HUDEP-2 (cell line): ENCODE data around the gene RPS3.
A peak's percentile ranks its signal among the peaks of the same experiment; 100 is the strongest.
"Not testable (repeated sequence)": the region's sequence is repeated elsewhere in the genome, so short reads cannot be mapped to it uniquely, and the experiment has no call there.

ENCODE experiments used
- DNase-seq, 76 experiments: peaks; one replicate each; lab custom pipeline; 2025; ENCODE audit not compliant: unreplicated experiment in 76 of 76; lab: John Stamatoyannopoulos, UW

Gene RPS3

DNA sequence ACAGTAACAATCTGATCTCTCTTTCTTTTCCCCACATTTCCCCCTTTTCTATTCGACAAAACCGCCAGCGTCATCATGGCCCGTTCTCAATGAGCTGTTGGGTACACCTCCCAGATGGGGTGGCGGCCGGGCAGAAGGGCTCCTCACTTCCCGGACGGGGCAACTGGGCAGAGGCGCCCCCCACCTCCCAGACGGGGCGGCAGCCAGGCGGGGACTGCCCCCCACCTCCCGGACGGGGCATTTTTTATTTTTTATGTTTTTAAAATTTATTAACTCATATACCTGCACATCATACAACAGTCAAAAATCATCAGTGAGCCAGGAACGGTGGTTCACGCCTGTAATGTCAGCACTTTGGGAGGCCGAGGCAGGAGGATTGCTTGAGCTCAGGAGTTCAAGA, 20.5 kb upstream of the RPS3 start:
- not testable (repeated sequence) for DNase-seq

DNA sequence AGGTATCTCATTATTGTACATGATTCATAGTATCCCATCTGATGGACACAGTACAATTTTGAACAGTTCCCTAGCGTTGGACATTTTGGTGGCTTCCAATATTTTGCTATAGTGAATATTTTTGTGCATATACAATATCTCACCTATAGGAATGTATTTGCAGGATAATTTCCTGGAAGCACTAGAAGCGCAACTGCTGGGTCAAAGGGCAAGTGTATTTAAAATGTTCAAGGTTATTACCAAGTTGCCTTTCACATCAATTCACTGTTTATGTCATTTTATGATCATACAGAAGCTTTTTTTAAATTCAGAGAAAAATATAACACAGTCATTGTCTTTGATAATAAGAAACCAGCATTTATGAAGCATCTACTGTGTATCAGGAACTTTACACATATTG, 19.1 kb upstream of the RPS3 start:
- no peak for DNase-seq

DNA sequence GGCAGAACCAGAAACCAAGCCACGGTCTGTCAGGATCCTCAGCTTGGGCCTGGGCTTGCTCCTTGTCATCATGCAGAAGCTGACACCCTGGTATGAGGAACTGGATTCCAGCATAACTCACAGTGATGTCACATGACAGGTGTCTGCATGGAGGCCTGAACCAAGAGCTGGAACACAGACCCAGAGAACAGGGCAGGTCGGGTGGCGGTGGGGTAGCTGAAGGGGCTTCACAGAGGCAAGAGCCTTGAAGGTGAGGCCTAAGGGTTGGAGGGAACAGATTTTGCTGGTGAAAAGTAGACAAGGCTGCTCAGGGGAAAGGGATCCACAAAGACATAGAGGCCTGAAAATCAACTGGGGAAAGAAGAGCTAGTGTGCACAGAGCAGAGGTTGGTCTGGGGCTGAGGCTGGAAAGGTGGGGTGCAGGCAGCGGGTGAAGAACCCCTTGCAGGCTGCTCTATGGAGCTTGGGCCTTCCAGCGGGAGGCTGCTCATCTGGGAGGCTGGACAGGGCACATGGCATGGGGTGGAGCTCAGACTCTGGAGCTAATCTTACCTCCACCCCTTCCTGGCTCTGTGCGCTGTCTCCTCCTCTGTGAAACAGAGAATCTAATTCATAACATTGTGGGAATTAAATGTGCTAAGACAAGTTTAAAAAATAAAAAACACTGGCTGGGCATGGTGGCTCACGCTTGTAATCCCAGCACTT, 18.4 kb upstream of the RPS3 start:
- DNase-seq = peak in 4 of 76 experiments; percentile 4 to 39 (median 9)

DNA sequence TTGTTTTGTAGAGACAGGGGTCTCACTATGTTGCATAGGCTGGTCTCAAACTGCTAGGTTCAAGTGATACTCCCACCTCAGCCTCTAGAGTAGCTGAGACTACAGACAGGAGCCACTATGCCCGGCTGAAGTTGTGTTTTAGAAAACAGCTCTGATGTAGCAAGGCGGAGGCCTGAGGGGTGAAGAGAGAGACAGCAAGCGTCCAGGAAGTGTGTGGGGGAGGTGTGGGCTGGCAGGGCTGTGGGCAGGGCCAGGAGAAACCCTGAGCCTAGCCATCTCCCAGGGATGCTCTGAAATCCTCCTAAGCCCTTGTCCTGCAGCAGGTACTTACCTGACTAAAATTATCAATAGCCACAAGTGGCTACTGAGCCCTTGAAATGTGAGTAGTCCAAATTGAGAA, 16.1 kb upstream of the RPS3 start:
- peak in 4 of 76 experiments; percentile 2 to 22 (median 13) for DNase-seq

DNA sequence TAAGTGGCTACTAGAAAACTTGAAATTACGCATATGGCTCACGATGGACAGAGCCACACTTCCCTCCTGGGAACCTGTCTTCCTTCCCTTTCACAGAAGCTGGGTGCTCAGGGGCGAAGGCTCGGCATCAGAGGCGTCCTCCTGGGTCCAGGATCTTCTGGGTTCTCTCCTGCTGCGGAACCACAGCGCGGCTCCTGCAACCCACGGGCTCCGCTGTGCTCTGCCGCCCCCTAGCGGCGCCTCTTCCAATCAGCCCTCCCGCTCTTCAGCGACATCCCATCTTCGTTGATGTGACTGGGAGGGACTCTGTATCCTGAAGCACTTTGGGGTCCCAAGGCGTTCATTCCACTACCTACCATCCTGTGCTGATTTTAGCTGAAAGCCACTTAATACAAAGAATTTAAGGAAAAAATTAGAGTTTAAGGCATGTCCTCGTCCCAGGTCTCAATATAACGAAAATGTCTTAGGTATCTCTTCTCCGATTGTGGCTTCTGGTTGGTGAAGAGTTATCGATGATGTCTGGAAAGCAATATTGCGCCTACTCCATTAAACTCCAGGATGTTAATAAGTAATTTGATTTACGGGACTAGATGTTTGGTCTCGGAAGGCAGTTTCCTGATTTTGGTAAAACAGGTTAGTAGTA, 14.8 kb upstream of the RPS3 start:
- peak in 60 of 76 experiments; percentile 12 to 77 (median 51) for DNase-seq

DNA sequence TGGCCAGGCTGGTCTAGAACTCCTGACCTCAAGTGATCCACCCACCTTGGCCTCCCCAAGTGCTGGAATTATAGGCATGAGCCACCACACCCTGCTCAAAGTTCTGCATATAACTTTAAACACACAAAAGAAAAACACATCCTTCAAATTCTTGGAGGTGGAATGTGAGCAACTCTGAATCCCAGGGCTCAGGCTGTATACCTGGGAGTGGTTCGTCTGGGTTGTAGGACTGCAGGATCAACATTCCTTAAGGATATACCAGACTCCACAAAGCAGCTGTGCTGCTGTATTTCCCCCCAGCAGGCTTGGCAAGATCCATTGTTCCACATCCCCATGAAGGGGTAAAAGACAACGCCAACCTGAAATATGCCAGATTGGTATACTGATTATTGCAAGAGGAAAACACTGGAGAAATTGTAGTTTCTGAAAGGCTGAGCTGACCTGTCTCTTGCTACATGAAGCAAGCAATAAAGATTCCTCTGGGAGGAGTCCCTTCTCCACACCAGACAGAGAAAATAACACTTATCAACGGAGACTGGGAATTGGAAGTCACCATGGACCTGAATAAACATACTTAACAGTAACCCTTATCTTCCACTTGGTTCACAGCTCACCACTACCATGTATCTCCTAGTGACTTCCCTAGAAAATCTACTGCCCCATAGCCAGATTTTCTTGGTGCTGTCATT, 12.2 kb upstream of the RPS3 start:
- no peak for DNase-seq

DNA sequence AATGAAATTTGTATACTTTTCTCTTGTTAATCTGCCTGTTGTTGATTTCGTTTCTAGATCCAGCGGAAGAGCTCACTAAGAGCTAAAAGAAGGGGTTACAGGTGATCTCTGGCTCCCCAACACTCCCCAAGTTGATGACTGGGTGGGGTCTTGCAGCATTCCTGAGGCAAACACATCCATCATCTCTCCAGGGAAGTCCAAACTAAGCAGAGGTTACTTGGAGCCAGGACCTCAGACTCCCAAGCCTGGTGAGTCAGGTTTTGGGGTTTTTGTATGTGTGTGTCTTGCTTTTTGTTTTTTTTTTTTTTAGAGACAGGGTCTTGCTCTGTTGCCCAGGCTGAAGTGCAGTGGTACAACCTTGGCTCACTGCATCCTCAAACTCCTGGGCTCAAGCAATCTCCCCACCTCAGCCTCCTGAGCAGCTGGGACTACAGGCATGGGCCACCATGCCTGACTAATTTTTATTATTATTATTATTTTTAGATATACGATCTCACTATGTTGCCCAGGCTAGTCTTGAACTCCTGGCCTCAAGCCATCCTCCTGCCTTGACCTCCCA, 11.5 kb upstream of the RPS3 start:
- no peak for DNase-seq

DNA sequence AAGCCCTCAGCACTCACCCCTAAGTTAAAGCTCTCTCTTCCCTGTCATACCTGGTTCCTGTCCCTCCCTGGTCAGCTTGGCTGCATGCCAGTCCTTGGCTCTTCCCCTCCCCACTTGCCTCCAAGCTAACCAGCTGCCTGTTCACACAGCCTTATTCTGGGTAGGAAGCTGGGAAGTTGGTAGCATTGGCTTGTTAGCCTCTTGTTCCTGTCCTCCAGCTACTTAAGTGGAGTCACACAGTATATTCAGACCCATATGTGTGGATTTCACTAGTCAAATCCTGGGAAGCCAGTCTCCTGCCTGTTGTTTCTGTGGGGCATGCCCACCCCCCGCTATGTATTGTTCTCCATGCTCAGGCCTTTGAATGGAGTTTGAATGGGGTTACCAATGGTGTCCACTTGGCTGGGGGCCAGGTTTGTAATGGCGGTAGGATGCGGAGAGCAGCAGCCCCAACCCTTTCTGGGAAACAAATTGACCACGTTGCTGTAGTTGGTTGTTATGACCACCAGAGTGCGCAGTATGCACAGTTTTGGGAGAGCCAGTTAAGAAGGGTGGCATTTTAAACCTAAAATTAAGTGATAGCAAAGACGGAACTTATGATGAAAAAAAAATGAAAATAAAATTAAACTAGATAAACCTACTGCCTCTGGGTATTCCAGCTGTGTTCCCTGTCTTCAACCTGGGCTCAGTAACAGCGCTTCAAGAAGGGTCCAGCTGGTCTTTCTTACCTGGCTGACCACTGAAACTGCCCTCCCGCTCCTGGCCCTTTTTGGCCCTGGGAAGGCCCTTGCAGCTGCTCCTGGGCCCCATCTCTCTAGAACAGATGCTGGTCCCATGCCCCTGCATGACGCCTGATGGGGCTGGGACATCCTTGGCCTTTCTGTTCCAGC, 10.7 kb upstream of the RPS3 start:
- DNase-seq = peak in 70 of 76 experiments; percentile 17 to 84 (median 58)

DNA sequence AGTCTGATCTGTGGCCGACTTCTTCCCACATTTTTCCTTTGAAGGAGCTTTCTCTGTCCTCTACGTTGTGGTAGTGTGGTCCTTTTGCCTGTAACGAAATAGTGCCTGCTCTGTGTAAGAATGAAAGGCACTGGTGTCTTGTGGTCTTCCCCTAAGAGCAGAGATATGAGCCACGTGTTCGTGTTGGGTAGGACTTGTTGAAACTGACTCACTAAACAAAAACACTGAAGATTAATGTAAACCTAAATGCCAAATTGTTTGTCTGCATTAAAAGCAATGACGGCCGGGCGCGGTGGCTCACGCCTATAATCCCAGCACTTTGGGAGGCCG, 10.1 kb upstream of the RPS3 start:
- no peak for DNase-seq

DNA sequence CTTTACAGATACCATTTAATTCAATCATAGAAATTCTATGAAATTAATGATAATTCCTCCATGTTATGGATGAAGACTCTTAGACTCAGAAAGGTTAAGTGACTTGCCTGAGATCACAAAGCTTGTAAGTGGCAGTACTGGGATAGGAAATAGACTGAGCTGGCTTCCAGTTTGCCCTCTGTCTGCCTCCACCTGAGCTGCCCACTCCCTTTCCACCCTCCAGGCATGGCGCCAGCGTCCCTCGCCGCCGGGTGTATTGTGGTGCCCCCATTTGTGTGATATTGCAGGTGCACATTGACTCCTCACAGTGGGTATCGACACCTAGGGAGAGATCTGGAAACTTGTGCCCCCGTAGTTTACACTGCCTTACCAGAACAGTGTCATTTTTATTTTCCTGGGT, 9.4 kb upstream of the RPS3 start:
- no peak for DNase-seq

DNA sequence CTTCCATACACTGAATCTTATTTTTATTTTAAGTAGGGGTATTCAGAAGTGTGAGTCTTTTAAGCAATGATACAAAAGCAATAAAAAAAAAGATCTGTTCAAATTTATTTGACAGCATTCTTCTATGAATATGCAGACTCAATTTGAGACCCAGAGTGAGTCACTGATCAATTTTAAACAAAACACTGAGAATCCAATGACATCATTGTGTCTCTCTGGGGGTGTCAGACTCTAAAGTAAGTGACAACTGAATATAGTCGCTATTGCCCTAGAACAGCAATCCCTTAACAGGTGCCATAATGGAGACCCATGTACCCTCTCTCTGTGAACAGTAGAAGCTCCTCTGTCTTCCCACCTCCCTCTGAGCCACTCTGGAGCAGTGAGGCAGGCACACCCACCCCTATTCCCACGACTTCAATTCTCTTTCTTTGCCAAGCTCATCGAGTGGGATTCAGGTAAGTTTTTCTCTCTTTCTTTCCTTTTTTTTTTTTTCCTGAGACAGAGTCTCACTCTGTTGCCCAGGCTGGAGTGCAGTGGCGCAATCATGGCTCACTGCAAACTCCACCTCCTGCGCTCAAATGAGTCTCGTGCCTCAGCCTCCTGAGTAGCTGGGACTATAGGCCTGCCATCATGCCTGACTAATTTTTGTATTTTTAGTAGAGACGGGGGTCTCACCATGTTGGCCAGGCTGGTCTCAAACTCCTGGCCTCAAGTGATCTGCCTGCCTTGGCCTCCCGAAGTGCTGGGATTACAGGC, 5.1 kb upstream of the RPS3 start:
- DNase-seq = no peak

DNA sequence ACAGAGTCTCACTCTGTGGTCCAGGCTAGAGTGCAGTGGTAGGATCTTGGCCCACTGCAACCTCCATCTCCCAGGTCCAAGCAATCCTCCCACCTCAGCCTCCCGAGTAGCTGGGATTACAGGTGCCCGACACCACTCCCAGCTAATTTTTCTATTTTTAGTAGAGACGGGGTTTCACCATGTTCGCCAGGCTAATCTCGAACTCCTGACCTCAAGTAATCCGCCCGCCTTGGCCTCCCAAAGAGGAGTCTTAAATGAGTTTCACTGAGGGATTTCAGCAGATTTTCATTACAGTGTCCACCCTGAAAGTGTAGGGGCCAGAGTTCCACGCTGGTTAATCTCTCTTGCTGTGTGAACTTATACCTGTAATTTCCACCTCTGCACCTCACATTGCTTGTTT, 412 bp upstream of the RPS3 start:
- DNase-seq = no peak

DNA sequence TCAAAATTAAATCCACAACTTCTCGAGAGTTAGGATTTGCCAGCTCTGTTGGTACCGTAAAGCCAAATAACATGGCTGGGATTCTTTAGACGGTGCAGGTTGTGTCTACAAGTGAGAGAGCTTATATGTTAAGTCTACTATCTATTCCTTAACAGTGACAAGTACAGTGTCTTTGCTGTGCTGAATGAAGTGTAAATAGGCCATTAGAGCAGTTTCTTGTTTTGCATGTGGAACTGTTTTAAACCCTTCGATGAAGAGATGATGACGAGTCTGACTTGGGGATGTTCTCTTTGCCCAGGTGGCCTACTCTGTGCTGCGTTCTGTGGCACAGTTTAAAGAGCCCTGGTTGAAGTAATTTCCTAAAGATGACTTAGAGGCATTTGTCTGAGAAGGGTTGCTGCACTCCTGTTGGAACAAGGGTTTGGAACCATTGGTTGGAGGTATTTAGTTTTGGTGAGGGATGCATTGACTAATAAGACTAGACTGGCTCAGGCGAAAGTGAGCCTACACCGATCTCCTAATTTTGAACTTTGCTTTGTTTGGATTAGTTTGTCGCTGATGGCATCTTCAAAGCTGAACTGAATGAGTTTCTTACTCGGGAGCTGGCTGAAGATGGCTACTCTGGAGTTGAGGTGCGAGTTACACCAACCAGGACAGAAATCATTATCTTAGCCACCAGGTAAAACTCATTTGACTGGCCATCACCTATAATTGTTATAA, 988 bp downstream of the RPS3 start:
- peak in 11 of 76 experiments; percentile 17 to 58 (median 35) for DNase-seq

DNA sequence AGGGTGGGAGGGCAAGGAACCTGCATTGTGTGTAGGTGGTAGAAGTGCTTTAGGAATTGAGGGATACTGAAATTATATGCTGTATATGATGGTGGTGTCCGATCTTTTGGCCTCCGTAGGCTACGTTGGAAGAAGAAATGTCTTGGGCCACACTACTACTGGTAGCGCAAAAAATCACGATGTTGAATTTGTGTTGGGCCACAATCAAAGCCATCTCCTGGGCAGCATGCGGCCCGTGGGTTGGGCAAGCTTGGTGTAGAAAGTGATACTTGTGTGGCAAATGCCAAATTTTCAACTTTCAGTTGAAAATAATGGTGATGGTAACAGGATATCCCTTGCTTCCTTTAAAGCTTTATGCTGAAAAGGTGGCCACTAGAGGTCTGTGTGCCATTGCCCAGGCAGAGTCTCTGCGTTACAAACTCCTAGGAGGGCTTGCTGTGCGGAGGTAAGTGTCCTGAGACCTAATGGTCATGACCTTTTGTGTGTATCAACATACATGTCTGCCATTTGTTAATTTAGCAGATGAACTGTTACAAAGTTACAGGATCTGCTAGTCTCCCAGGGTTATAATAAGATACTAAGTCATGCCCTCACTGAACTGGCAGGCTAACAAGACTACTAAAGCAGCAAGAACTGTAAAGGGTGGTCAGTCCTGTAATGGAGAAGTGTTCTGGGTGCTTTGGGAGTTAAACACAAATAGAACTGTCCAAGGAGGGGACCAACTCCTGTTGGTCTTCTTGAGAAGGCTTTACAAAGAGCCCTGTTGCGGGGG, 2.9 kb downstream of the RPS3 start:
- peak in 1 of 76 experiments; percentile 5 for DNase-seq

DNA sequence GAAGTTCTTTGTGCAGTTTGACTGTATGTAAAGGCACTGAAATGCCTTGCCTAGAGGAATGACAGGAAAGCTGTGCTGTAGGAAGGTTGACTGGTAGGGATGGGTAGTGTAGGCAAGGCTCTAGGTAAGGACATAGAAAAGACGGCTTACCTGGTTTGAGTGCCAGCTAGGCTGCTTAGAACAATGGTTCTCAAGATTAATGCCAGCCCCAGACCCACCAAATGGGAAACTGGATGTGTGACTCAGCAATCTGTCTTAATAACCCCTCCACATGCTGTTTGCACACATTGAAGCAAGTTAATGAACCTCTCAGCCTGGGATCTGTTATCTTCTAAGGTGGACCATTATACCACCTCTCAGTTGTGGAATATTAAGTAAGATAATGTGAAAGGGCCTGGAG, 3.7 kb downstream of the RPS3 start:
- peak in 2 of 76 experiments; percentile 14 to 19 for DNase-seq

DNA sequence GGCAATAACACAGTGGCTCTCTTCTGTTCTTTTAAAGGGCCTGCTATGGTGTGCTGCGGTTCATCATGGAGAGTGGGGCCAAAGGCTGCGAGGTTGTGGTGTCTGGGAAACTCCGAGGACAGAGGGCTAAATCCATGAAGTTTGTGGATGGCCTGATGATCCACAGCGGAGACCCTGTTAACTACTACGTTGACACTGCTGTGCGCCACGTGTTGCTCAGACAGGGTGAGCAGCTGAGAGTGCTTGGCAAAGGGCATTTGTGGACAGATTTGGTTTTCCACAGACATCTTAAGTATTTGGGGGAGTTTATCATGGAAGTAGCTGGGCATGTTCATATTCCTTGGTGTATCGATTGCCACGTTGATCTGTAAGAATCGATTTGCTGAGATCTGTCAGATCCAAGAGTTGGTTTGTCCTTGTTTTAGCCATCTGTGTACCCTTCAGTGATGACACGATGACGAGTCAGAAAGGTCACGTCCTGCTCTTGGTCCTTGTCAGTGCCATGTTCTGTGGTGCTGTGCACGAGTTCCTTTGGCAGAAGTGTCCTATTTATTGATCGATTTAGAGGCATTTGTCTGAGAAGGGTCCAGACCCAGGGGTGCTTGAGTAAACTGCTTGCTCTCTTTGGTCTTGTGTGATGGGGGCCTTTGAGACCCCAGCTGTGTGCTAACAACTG, 4.8 kb downstream of the RPS3 start:
- no peak for DNase-seq

DNA sequence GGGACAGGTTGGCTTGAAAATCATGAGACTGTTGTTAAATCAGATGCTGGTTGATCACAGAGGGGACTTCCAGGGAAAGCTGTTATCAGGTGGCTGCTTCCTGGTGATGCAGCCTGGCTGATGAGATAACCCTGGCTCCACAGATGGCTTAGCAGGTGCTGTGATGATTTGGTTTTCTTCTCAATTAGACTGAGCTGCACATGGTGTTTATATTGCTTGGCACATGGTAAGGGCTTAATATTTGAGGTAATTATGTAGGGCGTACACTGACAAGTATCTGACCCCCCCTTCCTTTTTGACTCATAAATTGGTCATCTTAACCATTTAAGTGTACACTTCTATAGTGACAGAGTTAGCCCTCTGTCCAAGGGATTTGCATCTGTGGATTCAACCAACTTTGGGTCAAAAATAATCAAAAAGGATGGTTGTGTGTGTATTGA, 7.0 kb downstream of the RPS3 start:
- DNase-seq = peak in 64 of 76 experiments; percentile 13 to 84 (median 50)

DNA sequence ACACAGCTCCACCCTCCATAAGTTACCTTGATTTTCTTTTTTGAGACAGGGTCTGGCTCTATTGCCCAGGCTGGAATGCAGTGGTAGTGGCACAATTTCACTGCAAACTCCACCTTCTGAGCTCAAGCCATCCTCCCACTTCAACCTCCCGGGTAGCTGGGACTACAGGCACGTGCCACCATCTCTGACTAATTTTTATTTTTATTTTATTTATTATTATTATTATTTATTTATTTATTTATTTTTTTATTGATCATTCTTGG, 9.6 kb downstream of the RPS3 start:
- no peak for DNase-seq
